Keratinocyte (primary cell): ENCODE results near the gene ORM2.

Experiments
- CTCF ChIP-seq, 3 experiments: IDR thresholded peaks in 1 of 3; conservative IDR thresholded peaks in 1 of 3; optimal IDR thresholded peaks in 1 of 3; 2 replicates in 2 of 3; 3 replicates in 1 of 3; pipeline versions ENCODE3 to v1.5.1; 2011; ENCODE audit warnings: low read length in 3 of 3, mild to moderate bottlenecking in 3 of 3, moderate library complexity in 2 of 3, control low read depth in 1 of 3, inconsistent platforms in 1 of 3; ENCODE audit not compliant: insufficient read depth in 2 of 3; ENCODE audit errors: extremely low read depth in 1 of 3
- EZH2 ChIP-seq: IDR thresholded peaks from one replicate; pipeline ENCODE4 v1.6.1; 2012; ENCODE audit warnings: inconsistent platforms, mild to moderate bottlenecking, low read length, moderate library complexity

DNA sequence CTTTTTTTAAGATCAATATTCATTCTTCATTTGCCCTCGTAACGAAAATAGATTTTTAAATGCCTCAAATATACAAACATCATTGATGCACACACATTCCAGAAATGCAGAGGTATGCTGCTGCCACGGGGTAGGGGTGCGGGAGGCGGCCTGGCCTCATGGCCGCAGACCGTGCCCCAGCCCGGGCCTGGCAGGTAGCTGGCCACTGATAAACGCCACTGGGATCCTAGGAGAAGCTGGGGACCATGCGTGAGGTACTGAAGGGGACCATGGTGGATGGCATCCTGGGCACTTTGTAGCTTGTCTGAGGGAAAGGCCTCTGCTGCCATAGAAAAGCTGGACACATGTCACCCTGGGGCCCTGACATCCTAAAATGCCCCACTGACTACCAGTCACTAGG lies 6.5 kb downstream of the ORM2 start:
- no peak for TF ChIP-seq CTCF (optimal IDR thresholded peaks at IDR 0.05 in 1 of 3, IDR thresholded peaks at IDR 0.05 in 1 of 3, conservative IDR thresholded peaks at IDR 0.05 in 1 of 3; ENCODE audit: extremely low read depth in 1 of 3, insufficient read depth in 2 of 3, low read length in 3 of 3)
- no peak for TF ChIP-seq EZH2
